Naive B cell (primary cell): ENCODE results near the gene CRYL1. TPM values are rescaled to one million over a fixed set of nuclear protein-coding genes. Genes with fewer than 3 reads are reported as not detected.

Experiments
- ATAC-seq, 2 donors: fragments of 150-1000 bp; cut with Tn5 transposase; 2 replicates each; pipeline ENCODE4 v1.10.0; 2021; ENCODE audit warnings: low read depth in 2 of 2, mild to moderate bottlenecking in 2 of 2, moderate library complexity in 2 of 2
- DNase-seq: peaks from one replicate; pipeline ENCODE4 v3.0.0; 2022
- H3K27ac Mint-ChIP-seq, 6 donors: one replicate each; pipeline ENCODE4 v1.8.0; 2020 to 2022; ENCODE audit warnings: mild to moderate bottlenecking in 6 of 6, mixed read lengths in 6 of 6, moderate library complexity in 5 of 6, inconsistent platforms in 2 of 6
- H3K27me3 Mint-ChIP-seq, 3 donors: one replicate each; pipeline ENCODE4 v1.8.0; 2021 to 2022; ENCODE audit warnings: mixed read lengths in 3 of 3, mild to moderate bottlenecking in 1 of 3
- H3K36me3 Mint-ChIP-seq, 2 donors: one replicate each; pipeline ENCODE4 v1.8.0; 2020 to 2022; ENCODE audit warnings: mixed read lengths in 2 of 2, inconsistent platforms in 1 of 2, mild to moderate bottlenecking in 1 of 2
- H3K4me1 Mint-ChIP-seq, 3 donors: one replicate each; pipeline ENCODE4 v1.8.0; 2020 to 2022; ENCODE audit warnings: mixed read lengths in 3 of 3, inconsistent platforms in 1 of 3, mild to moderate bottlenecking in 1 of 3, moderate library complexity in 1 of 3
- H3K4me3 Mint-ChIP-seq, 8 donors: one replicate each; pipeline ENCODE4 v1.8.0; 2020 to 2022; ENCODE audit warnings: mild to moderate bottlenecking in 8 of 8, mixed read lengths in 8 of 8, moderate library complexity in 8 of 8, inconsistent platforms in 2 of 8
- H3K9me3 Mint-ChIP-seq, 7 donors: one replicate each; pipeline ENCODE4 v1.8.0; 2020 to 2022; ENCODE audit warnings: mixed read lengths in 7 of 7, mild to moderate bottlenecking in 5 of 7, inconsistent platforms in 2 of 7, moderate library complexity in 1 of 7
- polyA plus RNA-seq, 6 donors: library from polyadenylated mRNA; unstranded; fragments of 300-500 nt; fragmentation: Illumina TruSeq; gene quantifications; one replicate each; pipeline ENCODE4 v1.2.3, GENCODE V29; 2021; ENCODE audit warnings: low read depth in 6 of 6

The CRYL1 gene
- polyA plus RNA-seq, 6 donors from 2014 or later: 18.4 to 35.4 (median 25.8) TPM

DNA sequence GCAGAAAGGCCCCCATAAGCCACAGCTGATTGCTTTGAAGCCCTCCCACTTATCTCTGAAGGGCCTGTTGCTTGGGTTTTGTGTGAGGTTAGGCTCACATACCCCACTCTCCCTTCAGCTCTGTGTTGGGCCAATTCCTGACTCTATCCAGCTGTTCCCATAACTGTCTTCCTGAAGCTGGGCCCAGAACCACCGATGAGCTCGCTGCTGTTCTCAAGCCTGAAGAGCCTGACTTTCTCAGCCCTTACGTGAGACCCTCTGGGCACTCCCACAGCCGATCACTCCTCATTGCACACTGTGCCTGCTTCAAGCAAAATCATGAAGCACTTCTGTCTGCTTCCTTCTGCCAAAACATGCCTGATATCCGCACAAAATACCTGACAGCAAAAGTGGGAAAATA is 124.1 kb downstream of the CRYL1 start:
- Mint-ChIP-seq H3K27ac (peak overlapping the region in 1 of 6 donors; percentile 74), H3K36me3 (peaks cover 11% of the 10 kb centered on the region in 2 donors), H3K27me3 (peaks cover 0 to 2% (median 0%) of the 10 kb centered on the region in 3 donors), H3K4me3 (no peak overlapping the region), H3K9me3 (peaks cover 0 to 8% (median 0%) of the 10 kb centered on the region in 7 donors), H3K4me1 (no peaks in the 10 kb centered on the region)
- DNase-seq: no peak
- ATAC-seq: no peak

DNA sequence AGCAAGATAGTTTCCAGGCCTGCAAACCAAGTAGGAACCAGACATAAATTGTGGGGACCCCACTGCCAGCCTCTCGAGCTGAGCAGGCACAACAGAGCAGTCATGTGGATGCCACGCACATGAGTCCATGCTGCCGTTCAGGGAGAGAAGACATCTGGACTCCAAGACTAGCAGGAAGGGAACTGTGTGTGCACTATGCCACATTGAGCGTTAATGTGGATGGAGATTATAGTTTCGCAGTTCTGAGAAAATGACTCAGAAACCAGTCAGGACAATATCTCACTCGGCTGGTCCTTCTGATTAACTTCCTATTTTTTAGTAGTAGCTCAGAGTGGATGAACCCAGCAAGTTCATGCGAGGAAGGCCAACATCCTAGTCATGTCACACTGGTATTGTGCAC is 124.9 kb downstream of the CRYL1 start:
- Mint-ChIP-seq H3K4me1 (no peaks in the 10 kb centered on the region), H3K27ac (no peak overlapping the region), H3K4me3 (no peak overlapping the region), H3K9me3 (peaks cover 0 to 9% (median 0%) of the 10 kb centered on the region in 7 donors), H3K27me3 (peaks cover 0 to 4% (median 0%) of the 10 kb centered on the region in 3 donors), H3K36me3 (peaks cover 5 to 8% of the 10 kb centered on the region in 2 donors)
- DNase-seq (no peak), ATAC-seq (no peak)

DNA sequence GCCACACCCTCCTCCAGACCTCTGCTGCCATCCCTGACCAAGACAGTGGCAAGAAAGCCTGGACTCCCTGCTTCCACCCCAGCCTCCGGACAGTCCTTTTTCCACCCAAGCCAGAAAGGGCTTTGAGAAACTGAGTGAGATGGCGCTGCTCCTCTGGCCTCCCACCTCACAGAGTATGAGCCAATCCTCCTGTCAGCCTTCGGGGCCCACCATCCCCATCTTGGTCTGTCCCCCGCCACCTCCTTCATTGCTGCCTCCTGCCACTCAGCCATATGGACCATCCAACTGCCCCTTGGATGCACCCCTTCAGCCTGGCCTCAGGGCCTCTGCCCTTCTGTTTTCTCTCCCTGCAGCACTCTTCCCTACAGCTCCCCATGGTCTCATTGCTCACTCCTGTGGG is 125.7 kb downstream of the CRYL1 start:
- H3K27ac Mint-ChIP-seq: peak overlapping the region in 2 of 6 donors; percentile 3 to 73
- H3K4me3 Mint-ChIP-seq: no peak overlapping the region
- no peaks in the 10 kb centered on the region for H3K4me1 Mint-ChIP-seq
- ATAC-seq (no peak), DNase-seq (no peak)
- peaks cover 5 to 8% of the 10 kb centered on the region in 2 donors for H3K36me3 Mint-ChIP-seq
- peaks cover 0 to 9% (median 0%) of the 10 kb centered on the region in 7 donors for H3K9me3 Mint-ChIP-seq
- peaks cover 0 to 4% (median 0%) of the 10 kb centered on the region in 3 donors for H3K27me3 Mint-ChIP-seq

GRCh38 chr13:20399515-20399914 is 126.1 kb downstream of the CRYL1 start:
- no peak overlapping the region for H3K4me3 Mint-ChIP-seq
- peaks cover 0 to 9% (median 0%) of the 10 kb centered on the region in 7 donors for H3K9me3 Mint-ChIP-seq
- H3K4me1 Mint-ChIP-seq: no peaks in the 10 kb centered on the region
- no peak for ATAC-seq
- DNase-seq: no peak
- no peak overlapping the region for H3K27ac Mint-ChIP-seq
- peaks cover 0 to 4% (median 0%) of the 10 kb centered on the region in 3 donors for H3K27me3 Mint-ChIP-seq
- peaks cover 5 to 8% of the 10 kb centered on the region in 2 donors for H3K36me3 Mint-ChIP-seq

DNA sequence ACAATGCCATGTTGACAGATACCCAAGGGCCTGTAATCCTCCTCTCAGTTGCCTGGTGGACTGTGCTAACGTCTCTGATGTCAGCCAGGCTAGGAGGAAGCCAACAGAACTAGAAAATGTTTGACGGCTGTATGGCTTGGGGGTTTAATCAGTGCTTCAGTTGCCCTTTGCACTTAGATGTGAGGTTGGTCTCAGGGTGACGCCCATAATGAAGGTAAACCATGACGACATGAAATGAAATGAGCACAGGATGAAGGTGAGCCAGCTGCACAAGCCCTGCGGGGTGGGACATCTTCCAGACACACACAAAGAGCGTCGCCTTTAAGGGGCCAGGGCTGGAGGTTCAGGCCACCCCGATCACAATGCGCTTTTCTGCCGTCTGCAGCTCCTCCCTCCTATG is 127.2 kb downstream of the CRYL1 start:
- H3K27ac Mint-ChIP-seq: no peak overlapping the region
- no peak for DNase-seq
- no peak for ATAC-seq
- peaks cover 0 to 8% of the 10 kb centered on the region in 2 donors for H3K36me3 Mint-ChIP-seq
- H3K9me3 Mint-ChIP-seq: peaks cover 0 to 9% (median 0%) of the 10 kb centered on the region in 7 donors
- H3K4me1 Mint-ChIP-seq: no peaks in the 10 kb centered on the region
- H3K27me3 Mint-ChIP-seq: peaks cover 0 to 4% (median 0%) of the 10 kb centered on the region in 3 donors
- H3K4me3 Mint-ChIP-seq: peak overlapping the region in 1 of 8 donors; percentile 42

DNA sequence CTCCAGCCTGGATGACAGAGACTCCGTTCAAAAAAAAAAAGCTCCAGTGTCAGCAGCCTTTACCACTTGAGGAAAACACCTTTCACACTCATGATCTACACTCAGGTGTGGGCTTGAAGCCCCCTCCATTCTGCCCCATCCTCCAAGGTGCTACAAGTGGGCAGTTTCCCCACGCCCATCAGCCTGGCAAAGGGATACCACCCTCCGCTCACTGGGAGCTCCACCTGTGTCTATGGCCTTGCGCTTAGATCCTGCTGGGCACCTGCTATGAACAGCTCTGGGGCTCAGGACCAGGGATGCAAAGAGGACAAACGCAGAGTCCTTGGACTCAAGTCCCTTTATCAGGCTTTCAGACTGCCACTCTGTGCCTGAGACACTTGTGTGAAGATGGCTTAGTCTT is 127.8 kb downstream of the CRYL1 start:
- Mint-ChIP-seq H3K36me3 (peaks cover 0 to 8% of the 10 kb centered on the region in 2 donors), H3K4me1 (no peaks in the 10 kb centered on the region), H3K4me3 (no peak overlapping the region), H3K27me3 (peaks cover 0 to 4% (median 0%) of the 10 kb centered on the region in 3 donors), H3K27ac (no peak overlapping the region), H3K9me3 (peaks cover 0 to 9% (median 0%) of the 10 kb centered on the region in 7 donors)
- ATAC-seq (no peak), DNase-seq (no peak)

DNA sequence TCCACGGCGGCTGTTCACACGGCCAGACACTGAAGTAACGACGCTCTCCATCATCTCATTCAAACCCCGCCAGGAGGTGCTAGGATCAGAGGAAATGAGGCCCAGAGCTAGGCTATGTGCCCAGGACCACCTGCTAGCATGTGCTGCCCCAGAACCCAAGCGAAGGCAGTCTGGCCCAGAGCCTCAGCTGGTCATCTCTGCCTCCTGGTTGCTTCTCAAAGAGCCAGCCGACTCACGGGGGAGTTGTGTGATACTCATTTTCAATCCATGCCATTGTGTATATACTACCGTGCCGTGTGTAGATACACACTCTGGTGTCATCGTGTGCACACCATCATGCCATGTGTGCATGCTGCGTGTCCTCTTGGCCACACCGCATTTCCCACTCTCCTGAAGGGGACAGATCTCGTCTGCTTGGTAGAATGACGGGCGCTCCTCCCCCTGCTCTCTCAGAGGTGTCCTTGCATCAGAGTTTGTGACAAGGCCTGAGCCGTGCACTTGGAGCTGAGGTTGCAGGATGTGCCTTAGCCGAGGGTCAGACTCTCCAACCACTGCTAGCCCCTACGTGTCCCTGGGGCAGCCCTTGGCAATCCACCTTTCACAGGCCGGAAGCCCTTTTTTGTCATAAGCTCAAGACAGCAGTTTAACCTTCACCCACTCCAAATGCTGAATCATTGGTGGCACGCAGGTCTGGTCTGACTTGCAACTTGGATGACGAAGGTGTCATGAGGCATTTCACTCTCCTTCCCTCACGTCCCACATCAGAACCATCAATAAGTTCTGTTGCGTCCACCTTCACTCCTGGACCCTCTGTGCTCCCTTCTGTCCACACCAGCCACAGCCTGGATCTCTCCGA is 130.4 kb downstream of the CRYL1 start:
- peaks cover 0 to 8% of the 10 kb centered on the region in 2 donors for H3K36me3 Mint-ChIP-seq
- H3K9me3 Mint-ChIP-seq: peaks cover 0 to 7% (median 0%) of the 10 kb centered on the region in 7 donors
- H3K27me3 Mint-ChIP-seq: peaks cover 0 to 4% (median 0%) of the 10 kb centered on the region in 3 donors
- ATAC-seq: no peak
- H3K4me3 Mint-ChIP-seq: no peak overlapping the region
- DNase-seq: no peak
- H3K27ac Mint-ChIP-seq: no peak overlapping the region
- no peaks in the 10 kb centered on the region for H3K4me1 Mint-ChIP-seq

DNA sequence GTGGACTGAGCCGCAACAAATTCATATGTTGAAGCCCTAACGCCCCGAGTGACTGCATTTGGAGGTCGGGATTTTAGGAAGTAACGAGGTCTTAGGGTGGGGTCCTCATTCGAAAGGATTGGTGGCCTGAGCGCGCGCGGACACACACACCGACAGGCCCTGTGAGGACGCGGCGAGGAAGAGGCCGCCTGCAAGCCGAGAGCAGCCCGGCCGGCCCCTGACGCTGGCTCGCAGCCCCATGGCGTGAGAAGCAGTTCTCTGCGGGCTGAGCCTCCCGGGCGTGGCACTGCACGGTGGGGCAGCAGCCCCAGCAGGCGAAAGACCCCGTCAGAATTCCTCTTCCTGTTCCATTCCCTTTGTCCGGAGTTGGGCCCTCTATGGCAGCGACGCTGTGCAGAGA is 131.2 kb downstream of the CRYL1 start:
- Mint-ChIP-seq H3K9me3 (peaks cover 0 to 5% (median 3%) of the 10 kb centered on the region in 7 donors), H3K27ac (no peak overlapping the region), H3K4me1 (no peaks in the 10 kb centered on the region), H3K36me3 (peaks cover 0 to 8% of the 10 kb centered on the region in 2 donors), H3K4me3 (no peak overlapping the region), H3K27me3 (peaks cover 0 to 4% (median 0%) of the 10 kb centered on the region in 3 donors)
- ATAC-seq (no peak), DNase-seq (no peak)

GRCh38 chr13:20394169-20394501 is 131.5 kb downstream of the CRYL1 start:
- H3K4me3 Mint-ChIP-seq: no peak overlapping the region
- no peak for ATAC-seq
- H3K27me3 Mint-ChIP-seq: peaks cover 0 to 4% (median 0%) of the 10 kb centered on the region in 3 donors
- no peak for DNase-seq
- no peak overlapping the region for H3K27ac Mint-ChIP-seq
- H3K36me3 Mint-ChIP-seq: peaks cover 0 to 8% of the 10 kb centered on the region in 2 donors
- H3K4me1 Mint-ChIP-seq: no peaks in the 10 kb centered on the region
- peaks cover 0 to 5% (median 4%) of the 10 kb centered on the region in 7 donors for H3K9me3 Mint-ChIP-seq

DNA sequence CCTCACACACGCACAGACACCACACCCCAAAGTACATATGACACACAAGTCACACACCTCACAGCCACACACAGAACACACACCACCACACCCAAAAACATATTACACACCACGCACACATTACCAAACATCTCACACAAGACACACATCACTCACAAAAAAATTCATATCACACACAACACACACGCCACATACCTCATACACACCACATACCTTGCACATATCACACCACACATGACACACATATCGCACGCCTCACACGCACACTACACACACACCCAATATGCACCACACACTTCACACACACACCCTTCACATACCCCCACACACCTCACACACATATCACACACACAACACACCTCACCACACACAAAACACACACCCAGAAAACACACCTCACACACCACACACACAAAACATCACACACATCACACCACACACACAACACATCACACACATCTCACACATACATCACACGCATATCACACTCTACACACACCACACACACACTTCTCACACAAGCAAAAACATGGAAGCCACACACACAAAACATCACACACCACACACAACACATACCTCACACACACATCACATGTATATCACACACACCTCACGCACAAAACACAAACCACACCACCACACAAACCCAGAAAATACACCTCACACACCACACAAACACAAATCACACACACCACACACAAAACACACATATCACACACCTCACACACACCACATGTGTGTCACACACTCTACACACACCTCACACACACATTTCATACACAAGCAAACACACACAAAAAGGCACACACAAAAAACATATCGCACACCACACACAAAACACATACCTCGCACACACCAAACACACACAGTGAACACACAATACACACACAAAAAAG is 132.1 kb downstream of the CRYL1 start:
- Mint-ChIP-seq H3K27me3 (peaks cover 0 to 4% (median 0%) of the 10 kb centered on the region in 3 donors), H3K4me1 (no peaks in the 10 kb centered on the region), H3K36me3 (peaks cover 0 to 8% of the 10 kb centered on the region in 2 donors), H3K4me3 (no peak overlapping the region), H3K9me3 (peaks cover 0 to 6% (median 4%) of the 10 kb centered on the region in 7 donors), H3K27ac (no peak overlapping the region)
- DNase-seq: no peak
- no peak for ATAC-seq

GRCh38 chr13:20392530-20392929 is 133.1 kb downstream of the CRYL1 start:
- Mint-ChIP-seq H3K4me3 (no peak overlapping the region), H3K27ac (no peak overlapping the region), H3K27me3 (peaks cover 0 to 4% (median 0%) of the 10 kb centered on the region in 3 donors), H3K36me3 (peaks cover 0 to 8% of the 10 kb centered on the region in 2 donors), H3K4me1 (no peaks in the 10 kb centered on the region), H3K9me3 (peaks cover 0 to 8% (median 4%) of the 10 kb centered on the region in 7 donors)
- no peak for ATAC-seq
- no peak for DNase-seq

GRCh38 chr13:20391597-20392452 is 133.8 kb downstream of the CRYL1 start:
- DNase-seq (no peak), ATAC-seq (no peak)
- Mint-ChIP-seq H3K36me3 (peaks cover 4 to 6% of the 10 kb centered on the region in 2 donors), H3K9me3 (peaks cover 0 to 10% (median 4%) of the 10 kb centered on the region in 7 donors), H3K27ac (no peak overlapping the region), H3K27me3 (peaks cover 0 to 4% (median 0%) of the 10 kb centered on the region in 3 donors), H3K4me3 (no peak overlapping the region), H3K4me1 (no peaks in the 10 kb centered on the region)
